ENCODE measurements around the gene PDE3B.

DNA sequence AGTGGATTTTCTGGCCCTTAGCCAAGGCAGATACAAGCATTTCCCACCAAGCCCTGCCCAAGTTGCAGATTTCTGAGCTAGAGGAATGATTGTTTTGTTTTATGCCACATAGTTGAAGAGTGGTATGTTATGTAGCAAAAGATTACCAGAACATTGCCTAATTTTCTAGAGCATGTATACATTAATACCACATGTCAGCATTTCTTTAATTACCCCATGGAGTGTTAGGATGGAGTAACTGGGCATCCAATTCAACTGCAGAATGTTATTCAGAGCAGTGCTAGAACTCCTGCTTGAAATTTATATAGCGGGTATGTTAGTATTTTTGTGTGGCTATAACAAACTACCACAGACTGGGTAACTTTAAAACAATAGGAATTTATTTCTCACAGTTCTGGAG, 272.8 kb downstream of the PDE3B start:
- no peak for TF ChIP-seq YY1 (IDR thresholded peaks at IDR 0.05; ENCODE audit: insufficient read depth, insufficient read length)
- TF ChIP-seq ZNF274 (IDR thresholded peaks at IDR 0.05; ENCODE audit: low read depth, low read length) = no peak
